ENCODE results near the gene NEURL1.

The NEURL1 gene

GRCh38 chr10:103566536-103566935 lies 73.0 kb downstream of the NEURL1 start:
- DNase-seq = no peak

- no peak for DNase-seq
Measured at GRCh38 chr10:103568505-103568904, 75.0 kb downstream of the NEURL1 start.

- DNase-seq = no peak
Measured at GRCh38 chr10:103569896-103570295, 76.4 kb downstream of the NEURL1 start.

GRCh38 chr10:103570844-103571655 lies 77.5 kb downstream of the NEURL1 start:
- no peak for DNase-seq

DNA sequence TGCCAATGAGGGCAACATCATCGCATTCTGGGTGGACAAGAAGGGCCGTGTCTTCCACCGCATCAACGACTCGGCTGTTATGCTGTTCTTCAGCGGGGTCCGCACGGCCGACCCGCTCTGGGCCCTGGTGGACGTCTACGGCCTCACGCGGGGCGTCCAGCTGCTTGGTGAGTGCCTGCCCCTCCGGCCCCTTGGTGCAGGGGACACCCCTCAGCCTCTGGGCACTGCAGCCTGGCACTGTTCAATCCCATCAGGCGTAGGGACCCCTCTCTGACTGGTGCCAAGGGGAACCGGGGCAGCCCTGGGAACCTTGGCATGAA lies 78.1 kb downstream of the NEURL1 start:
- no peak for DNase-seq

DNA sequence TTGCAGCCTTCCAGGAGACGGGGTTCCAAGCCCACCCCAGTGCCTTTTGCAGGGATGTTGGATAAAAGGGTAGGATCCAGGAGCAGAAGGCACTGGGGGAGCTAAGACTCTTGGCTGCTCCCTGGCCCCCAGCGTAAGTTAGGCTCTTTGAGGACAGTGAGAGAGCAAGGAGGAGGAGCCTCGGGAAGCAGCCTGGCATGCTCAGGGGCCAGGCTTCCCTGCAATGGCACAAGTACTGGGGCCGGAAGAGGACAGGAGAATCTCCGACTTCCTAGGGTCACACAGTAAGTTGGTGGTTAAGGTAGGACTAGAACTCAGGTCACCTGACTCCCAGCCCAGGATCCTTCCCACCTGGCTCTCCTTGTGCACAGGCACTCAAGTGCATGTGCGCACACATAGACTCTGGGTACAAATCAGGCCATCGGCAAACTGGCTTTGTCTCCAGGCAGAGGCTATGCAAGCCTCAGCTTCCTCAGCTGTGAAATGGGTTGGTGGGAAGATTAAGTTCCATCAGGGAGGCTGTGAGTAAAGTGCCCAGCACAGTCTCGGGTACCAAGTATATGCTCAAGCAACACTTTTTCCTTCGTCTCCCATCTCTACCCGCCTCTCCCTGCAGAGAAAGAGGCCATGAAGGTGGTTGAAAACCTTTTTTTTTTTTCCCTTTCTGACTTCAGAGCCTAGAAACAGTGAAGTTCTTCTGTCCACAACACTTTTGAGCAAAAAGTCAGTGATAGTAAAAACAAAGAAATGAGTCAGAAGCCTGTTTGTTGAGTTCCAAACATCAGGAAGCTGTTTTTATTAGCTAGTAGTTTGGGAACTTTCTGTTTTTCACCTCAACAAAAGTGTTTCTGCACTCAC lies 79.1 kb downstream of the NEURL1 start:
- no peak for DNase-seq

GRCh38 chr10:103573205-103573487 lies 79.6 kb downstream of the NEURL1 start:
- DNase-seq = no peak

DNA sequence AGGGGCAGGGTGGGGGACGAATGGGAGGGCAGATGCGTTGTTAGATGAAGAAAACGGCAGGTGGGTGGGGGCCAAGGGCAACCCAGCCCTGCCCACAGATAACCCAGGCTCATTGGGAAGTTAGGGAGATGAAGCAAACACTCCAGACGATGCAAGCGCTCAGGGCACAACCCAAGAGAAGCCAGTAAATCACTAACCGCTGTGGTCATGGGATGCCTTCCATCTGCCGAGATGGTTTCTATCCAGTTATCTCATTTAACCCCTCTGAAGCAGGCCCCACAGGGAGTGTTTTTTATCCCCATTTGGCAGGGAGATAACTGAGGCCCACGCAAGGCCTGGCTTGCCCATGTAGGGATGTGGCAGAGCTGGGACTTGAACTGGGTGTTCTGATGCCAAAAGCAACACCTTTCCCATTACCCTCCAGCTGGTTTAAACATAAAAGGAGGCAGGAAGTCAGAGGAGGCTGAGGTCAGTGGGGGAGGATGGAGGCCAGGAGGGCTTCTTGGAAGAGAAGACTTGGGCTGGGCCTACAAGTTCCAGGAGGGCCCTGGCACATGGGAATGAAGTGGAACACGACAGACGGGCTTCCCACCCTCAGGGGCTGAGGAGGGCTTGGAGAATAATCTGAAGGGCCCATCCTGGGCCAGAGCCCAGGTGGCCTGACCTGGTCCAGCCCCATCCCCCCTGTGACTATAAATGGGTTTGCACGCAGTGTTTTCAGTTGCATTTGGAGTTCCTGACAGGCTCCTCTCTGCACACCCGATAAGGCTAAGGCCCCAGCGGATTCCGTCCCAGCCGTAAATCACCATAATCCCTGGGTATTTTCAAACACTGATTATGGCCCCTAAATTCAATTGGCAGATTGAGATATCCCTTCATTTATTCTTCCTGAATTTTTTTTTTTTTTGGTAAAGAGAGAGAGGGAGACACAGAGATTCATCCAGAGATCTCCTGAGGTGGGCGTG lies 80.9 kb downstream of the NEURL1 start:
- no peak for DNase-seq

- no peak for DNase-seq
Measured at GRCh38 chr10:103575416-103576075, 82.0 kb downstream of the NEURL1 start.

- no peak for DNase-seq
Measured at GRCh38 chr10:103576076-103576471, 82.6 kb downstream of the NEURL1 start.

GRCh38 chr10:103576862-103577261 lies 83.4 kb downstream of the NEURL1 start:
- no peak for DNase-seq

DNA sequence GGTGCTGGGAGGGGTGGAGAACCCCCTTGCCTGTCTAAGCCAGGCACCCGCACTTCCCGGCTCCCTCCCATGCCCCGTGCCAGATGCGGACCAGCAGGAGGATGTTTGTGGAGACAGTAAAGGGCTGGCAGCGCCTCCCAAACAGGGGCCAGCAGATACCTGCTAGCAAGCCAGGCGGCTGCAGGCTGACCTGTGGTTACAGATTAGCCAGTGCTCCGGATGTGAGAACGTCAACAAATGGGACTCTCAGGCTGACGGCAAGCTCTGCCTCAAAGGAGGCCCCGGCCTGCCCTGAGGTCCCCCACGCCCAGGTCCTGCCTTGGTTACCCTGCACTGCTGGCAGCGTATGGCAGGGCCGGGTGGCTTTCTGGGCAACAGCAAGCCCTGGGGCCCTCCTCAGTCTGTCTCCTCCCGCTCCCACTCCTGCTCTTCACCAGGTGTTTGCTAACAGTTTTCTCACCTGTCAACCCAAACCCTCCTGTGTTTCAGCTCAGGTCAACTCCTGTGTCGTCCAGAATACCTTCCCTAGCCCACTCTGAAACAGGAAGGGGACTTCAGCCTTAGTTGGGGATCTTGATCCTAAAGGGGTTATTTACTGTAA lies 85.4 kb downstream of the NEURL1 start:
- DNase-seq = no peak

DNA sequence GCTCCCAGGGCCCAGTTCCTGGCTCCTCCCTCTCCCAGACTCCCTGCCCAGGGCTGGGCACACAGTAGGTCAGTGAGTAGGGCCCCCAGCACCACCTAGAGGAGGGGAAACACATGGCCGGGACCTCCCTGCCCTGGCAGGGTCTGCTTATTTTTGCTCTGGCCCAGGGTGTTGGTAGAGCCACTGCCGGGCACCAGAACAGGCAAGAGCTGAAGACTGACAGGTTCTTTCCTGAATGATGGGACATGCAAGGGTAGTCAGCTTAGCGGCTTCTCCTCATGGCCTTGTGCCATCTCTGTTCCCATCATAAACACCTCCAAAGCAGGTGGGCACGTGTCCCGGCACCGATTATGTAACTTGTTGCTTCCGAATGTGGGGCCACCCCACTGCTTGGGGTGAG lies 86.5 kb downstream of the NEURL1 start:
- no peak for DNase-seq

DNA sequence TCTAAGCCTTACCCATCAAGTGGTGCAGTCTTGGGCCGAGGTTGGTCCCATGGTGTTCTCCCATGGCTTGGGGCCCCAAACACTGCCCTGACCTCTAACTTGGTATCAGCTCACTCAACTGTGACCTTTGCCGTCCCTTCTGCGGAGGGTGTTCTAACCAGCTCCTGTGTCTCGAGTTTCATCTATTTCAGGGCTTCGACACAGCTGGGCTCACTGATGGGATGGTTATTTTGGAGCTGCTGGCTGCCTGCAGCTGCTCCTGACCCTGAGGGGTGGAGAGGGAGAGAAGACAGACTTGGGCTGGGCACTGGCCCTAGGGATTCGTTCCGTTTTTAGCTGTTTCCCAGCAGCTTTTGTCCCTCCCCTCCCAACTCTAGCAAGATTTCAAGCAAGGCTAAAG lies 86.9 kb downstream of the NEURL1 start:
- DNase-seq = no peak

- DNase-seq = no peak
Measured at GRCh38 chr10:103581499-103581898, 88.0 kb downstream of the NEURL1 start.

- no peak for DNase-seq
Measured at GRCh38 chr10:103582331-103583123, 89.0 kb downstream of the NEURL1 start.

GRCh38 chr10:103583871-103584215 lies 90.3 kb downstream of the NEURL1 start:
- no peak for DNase-seq

GRCh38 chr10:103584216-103585010 lies 90.9 kb downstream of the NEURL1 start:
- DNase-seq = no peak

DNA sequence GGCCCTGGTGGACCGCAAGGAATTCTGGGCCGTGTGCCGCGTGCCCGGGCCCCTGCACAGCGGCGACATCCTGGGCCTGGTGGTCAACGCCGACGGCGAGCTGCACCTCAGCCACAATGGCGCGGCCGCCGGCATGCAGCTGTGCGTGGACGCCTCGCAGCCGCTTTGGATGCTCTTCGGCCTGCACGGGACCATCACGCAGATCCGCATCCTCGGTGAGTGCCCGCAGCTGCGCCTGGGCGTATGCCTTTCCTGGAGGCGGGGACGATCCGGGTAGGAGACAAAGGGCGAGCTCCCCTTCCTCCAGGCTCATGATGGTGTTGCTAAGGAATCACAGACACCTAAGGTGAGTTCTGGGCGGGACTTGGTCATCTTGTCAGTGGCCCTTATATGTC lies 91.5 kb downstream of the NEURL1 start:
- no peak for DNase-seq

- DNase-seq = no peak
Measured at GRCh38 chr10:103587073-103587472, 93.6 kb downstream of the NEURL1 start.
